ENCODE measurements around the gene PRRX2. TPM values are rescaled to one million over a fixed set of nuclear protein-coding genes. Genes with fewer than 3 reads are reported as not detected.

Gene PRRX2
- total and polyA plus RNA-seq, 2 of the 4 experiments (the other 2 are of a cell fraction), result 12.7 to 35.5 TPM

DNA sequence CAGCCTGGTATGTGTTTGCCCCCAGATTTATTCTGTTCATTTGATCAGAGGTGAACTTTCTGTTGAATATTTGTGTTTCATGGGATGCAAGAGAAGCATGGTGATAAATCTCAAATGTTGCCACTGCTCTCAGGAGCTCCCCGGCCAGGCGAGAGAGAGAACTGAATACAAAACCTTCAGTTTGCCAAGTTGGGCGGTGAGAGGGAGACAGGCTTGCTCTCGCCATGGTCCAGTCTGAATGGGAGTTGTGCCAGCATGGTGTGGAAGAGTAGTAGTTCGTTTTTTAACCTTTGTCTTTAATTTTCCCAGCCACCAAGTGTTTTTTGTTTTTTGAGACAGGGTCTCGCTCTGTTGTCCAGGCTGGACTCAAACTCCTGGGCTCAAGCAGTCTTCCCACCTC, 36.7 kb upstream of the PRRX2 start:
- Histone ChIP-seq H3K18ac (ENCODE audit: low read depth, low read length) (peak overlapping the region; percentile 38; the same call in 1 of the 2 replicates), H2BK15ac (ENCODE audit: low read depth, low read length) (no peak overlapping the region; the same call in 2 of the 3 replicates), H3K9me1 (ENCODE audit: insufficient read depth, low read length) (peaks cover 41% of the 10 kb centered on the region), H3K27me3 (ENCODE audit: control insufficient read depth, insufficient read depth, low read length) (no peaks in the 10 kb centered on the region), H3K4me3 (ENCODE audit: insufficient read depth, low read depth, low read length) (no peak overlapping the region), H2BK120ac (ENCODE audit: low read depth, low read length) (peak overlapping the region; percentile 90), H3K23ac (ENCODE audit: low read depth, low read length) (peak overlapping the region; percentile 98), H3K4me1 (ENCODE audit: control insufficient read depth, insufficient read depth, low read length) (peaks cover 42% of the 10 kb centered on the region), H3K9ac (ENCODE audit: low read depth, low read length) (peak overlapping the region; percentile 22; the same call in 1 of the 2 replicates), H3K36me3 (ENCODE audit: control insufficient read depth, insufficient read depth, low read length) (peaks cover 22% of the 10 kb centered on the region), H2BK5ac (ENCODE audit: low read depth, low read length, poor library complexity, severe bottlenecking) (peak overlapping the region; percentile 73), H3K79me1 (ENCODE audit: low read depth in 1 of 2, low read length in 2 of 2) (peaks cover 8 to 67% of the 10 kb centered on the region in 2 experiments; a peak in 3 of 4 replicates), H3K9me3 (ENCODE audit: control insufficient read depth, insufficient read depth, low read length) (no peaks in the 10 kb centered on the region), H3K4me2 (ENCODE audit: low read depth, low read length) (peak overlapping the region; percentile 97), H3K4ac (ENCODE audit: low read depth, low read length) (peak overlapping the region; percentile 80), H3K27ac (ENCODE audit: insufficient read depth, low read length) (peak overlapping the region; percentile 78), H4K5ac (ENCODE audit: low read depth, low read length) (0 out of 2 replicates have a peak overlapping the region, but pooled peaks have one; percentile 7), H4K91ac (ENCODE audit: insufficient read depth, low read depth, low read length) (peak overlapping the region; percentile 79), H2BK20ac (ENCODE audit: low read depth, low read length) (0 out of 2 replicates have a peak overlapping the region, but pooled peaks have one; percentile 36), H2AK5ac (ENCODE audit: low read depth, low read length) (peak overlapping the region; percentile 88; the same call in 1 of the 2 replicates), H3K14ac (replicated peaks; ENCODE audit: low read depth, low read length) (peak overlapping the region; percentile 59), H4K20me1 (ENCODE audit: insufficient read depth, low read length) (peaks cover 71% of the 10 kb centered on the region), H4K8ac (ENCODE audit: low read depth in 2 of 2, low read length in 2 of 2) (peak overlapping the region in 1 of 2 experiments; percentile 63; a peak in 3 of 4 replicates), H2AK9ac (replicated peaks; ENCODE audit: low read depth, low read length, poor library complexity) (peak overlapping the region; percentile 63), H2AFZ (replicated peaks; ENCODE audit: low read length, poor library complexity) (no peak overlapping the region), H3K56ac (ENCODE audit: extremely low read depth, insufficient read depth, low read length) (0 out of 2 replicates have a peak overlapping the region, but pooled peaks have one; percentile 97)
- dilution Hi-C loops (cut with HindIII; ENCODE audit: low sequenced_read_pairs, unreplicated experiment), result no loop called here
- in situ Hi-C loops (cut with MboI; ENCODE audit: low sequenced_read_pairs), result no loop called here
- no peak for ATAC-seq (ENCODE audit: low read depth)
- no peak for DNase-seq
- TF ChIP-seq CHD1 (IDR thresholded peaks at IDR 0.05; ENCODE audit: low read depth, low read length), result no peak
- BruUV-seq (replicated peaks), result no TSS peak
- ChIA-PET POLR2A (ENCODE audit: unreplicated experiment) (no interaction called here), CTCF (interaction anchor here (1.0 kb wide), 1 partner anchor 121 kb away, joined by 3 read pairs; no protein-coding TSS in a partner anchor)
- intact Hi-C loops (cut with micrococcal nuclease), result no loop called here
- 100% methylated on average over 1 of the region's 6 CpGs; no CpG with 5 or more reads in 1 of the 2 experiments for WGBS, 2 experiments (ENCODE audit: extremely low coverage in 2 of 2, insufficient read length in 1 of 2)

Measured in IMR-90 (cell line).